Right cardiac atrium (tissue), 5 donors: ENCODE measurements around the gene LPIN3. TPM values are rescaled to one million over a fixed set of nuclear protein-coding genes. Genes with fewer than 3 reads are reported as not detected.
A peak's percentile ranks its signal among the peaks of the same experiment; 100 is the strongest.

Experiments
- ATAC-seq, 2 donors: fragments of 200-7000 bp; cut with Tn5 transposase; one replicate each; pipeline versions ENCODE4 v1.8.0 to v1.9.1; 2020; ENCODE audit warnings: moderate library complexity in 2 of 2, mild to moderate bottlenecking in 1 of 2
- DNase-seq, 3 donors: peaks; one replicate each; pipeline ENCODE4 v3.0.0-alpha.2; 2020
- H3K27ac ChIP-seq: one replicate; pipeline ENCODE4 v1.5.1; 2013; ENCODE audit warnings: mild to moderate bottlenecking, low read length, control low read depth, moderate library complexity
- H3K27me3 ChIP-seq: one replicate; pipeline ENCODE4 v1.6.1; 2013; ENCODE audit not compliant: control insufficient read depth, insufficient read depth
- H3K4me1 ChIP-seq: one replicate; pipeline ENCODE4 v1.6.1; 2013; ENCODE audit warnings: low read length; ENCODE audit not compliant: control insufficient read depth, insufficient read depth
- H3K4me3 ChIP-seq: one replicate; pipeline ENCODE4 v1.5.1; 2013; ENCODE audit warnings: low read length, control low read depth
- H3K9me3 ChIP-seq: one replicate; pipeline ENCODE4 v1.6.1; 2013; ENCODE audit warnings: low read length; ENCODE audit not compliant: control insufficient read depth
- WGBS: extraction: QIAGEN DNeasy Blood & Tissue Kit; methylation state at CpG from one replicate; pipeline ENCODE4 v1.1.7; 2013; 5-methylcytosine and 5-hydroxymethylcytosine counted together
- intact Hi-C, 4 donors: fragments of 100-400 bp; cut with DNase I; formaldehyde crosslinking; loops; one replicate each; pipeline versions ENCODE4 v1.11.0 to v1.14.0; 2022 to 2023
- polyA plus RNA-seq: library from polyadenylated mRNA; stranded (reverse); fragments of 200-250 nt; gene quantifications from one replicate; pipeline ENCODE4 v1.2.3, GENCODE V29; 2013
- total RNA-seq, 4 donors: library from RNA; stranded (reverse); fragmentation: NEBNext Ultra II Directional; extraction: Animal tissue kit (Norgen Biotek cat#: 25700); gene quantifications; one replicate each; pipeline ENCODE4 v1.2.1, GENCODE V29; 2021
- donor health status: healthy with polysubstance abuse.
- donor health status: DM: no; HTN: yes; CAD: no.
- donor health status: DM: no; HTN: no; CAD: no.
- donor health status: DM: no; HTN: yes; CAD: no; lungs with severe emphysema.
- donor health status: DM: yes; HTN: yes; CAD: no.

Gene LPIN3
- total and polyA plus RNA-seq, 5 donors = 9.3 to 18.2 (median 13.5) TPM

DNA sequence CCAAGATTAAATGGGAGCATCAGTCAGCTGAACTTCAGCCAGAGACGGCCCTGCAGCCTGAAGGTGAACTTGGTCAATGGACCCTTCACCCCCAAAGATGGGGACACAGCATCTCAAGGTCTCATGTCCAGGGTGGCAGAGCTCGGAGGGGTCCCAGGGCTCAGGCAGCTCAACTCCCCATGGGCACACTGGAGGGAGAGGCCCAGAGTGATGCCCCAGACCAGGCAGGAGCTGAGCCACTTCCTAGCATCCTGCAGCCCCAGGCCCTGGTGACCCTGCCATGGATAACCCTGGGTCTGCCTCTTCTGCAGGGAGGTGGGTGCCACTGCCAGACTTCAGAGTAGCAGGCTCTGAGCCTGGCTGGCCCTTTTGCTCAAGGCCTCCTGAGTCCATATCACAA lies 53.5 kb downstream of the LPIN3 start:
- Histone ChIP-seq H3K4me3 (no peak overlapping the region), H3K4me1 (peaks cover 14% of the 10 kb centered on the region), H3K9me3 (no peaks in the 10 kb centered on the region), H3K27me3 (no peaks in the 10 kb centered on the region), H3K27ac (no peak overlapping the region)
- WGBS = 96% methylated on average over 2 of the region's 2 CpGs
- ATAC-seq (no peak), DNase-seq (no peak)
- intact Hi-C loops = no loop called here

DNA sequence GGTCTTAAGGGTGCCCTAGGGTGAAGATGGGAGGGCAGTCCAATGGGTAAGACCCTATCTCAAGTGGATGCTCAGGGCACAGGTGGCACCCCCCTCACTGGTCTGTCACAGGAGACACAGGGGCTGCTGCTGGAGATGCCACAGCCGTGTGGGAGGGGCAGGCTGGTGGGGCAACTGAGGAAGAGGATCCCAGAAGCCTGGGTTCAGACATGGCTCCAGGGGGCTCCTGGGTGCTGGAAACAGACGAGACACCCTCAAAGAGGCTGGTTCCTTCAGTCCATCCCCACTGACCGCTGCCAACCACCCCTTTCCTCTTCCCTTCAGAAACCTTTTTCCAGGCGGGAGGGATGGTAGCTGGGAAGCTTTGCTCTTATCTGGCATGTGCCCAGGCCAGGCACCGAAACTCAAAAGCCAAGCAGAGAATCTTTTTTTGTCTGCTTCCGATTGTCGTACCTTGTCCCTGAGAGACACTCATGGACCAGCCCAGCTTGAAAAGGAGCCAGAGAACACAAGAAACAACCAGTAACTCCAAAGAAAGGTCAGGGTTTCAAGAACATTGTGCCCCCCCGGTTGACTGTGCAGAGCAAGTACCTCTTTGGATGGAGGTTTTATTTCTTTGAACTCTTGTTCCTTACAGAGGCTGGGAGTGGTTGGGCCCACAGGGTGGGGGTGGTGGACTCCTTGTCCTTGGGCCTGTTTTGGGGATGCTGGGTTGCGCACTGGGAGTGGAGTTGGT lies 54.5 kb downstream of the LPIN3 start:
- no peak for ATAC-seq

DNA sequence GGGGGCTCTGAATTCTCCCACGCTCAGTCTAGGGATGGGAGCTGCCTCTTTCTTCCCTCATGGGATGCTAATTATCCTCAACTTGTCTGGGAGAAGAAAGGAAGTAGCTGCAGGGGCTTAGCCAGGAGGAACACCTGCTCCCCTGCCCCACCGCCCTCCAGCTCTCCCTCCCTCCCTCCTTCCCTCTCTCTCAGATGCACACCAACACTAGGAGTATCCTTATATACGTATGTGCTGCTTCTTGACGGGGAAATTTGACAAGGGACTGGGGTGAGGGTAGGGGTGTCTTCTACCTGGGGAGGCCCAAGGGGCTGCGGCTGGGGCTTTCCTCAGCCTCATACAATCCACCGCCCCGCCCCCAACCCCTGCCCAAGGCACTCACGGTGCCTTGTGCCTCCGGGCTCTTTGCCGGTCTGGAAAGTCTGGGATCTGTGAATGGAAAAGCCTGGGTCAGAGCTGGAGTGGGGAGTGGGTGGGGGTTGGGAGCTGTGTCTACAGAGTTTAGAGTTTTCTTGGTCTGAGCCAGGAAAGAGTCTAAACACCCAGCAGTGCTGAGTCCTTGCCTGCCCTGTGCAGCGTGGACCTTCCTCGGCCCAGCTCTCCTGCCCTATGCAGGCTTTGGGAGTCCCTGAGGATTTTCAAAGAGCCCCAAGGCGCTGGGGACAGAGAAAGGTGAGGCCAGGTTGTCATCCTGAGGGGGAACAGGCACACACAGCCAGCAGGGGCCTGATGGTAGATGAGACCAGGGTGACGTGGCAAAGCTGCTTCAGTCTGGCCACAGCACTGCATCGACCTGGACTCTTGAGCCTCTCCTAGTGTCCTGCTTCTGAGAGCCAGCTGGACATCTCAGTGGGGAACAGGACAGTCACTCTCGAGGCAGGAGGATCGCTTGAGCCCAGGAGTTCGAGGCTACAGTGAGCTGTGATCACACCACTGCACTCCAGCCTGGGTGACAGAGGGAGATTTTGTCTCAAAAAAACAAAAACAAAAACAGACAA lies 55.3 kb downstream of the LPIN3 start:
- DNase-seq (peak; percentile 40 to 85 (median 81)), ATAC-seq (peak; percentile 28 to 33)
- H3K9me3 ChIP-seq = no peaks in the 10 kb centered on the region
- no peak overlapping the region for H3K27ac ChIP-seq
- H3K4me3 ChIP-seq = no peak overlapping the region
- intact Hi-C loops = no loop called here
- peaks cover 14% of the 10 kb centered on the region for H3K4me1 ChIP-seq
- WGBS = 55% methylated on average over 18 of the region's 18 CpGs
- H3K27me3 ChIP-seq = no peaks in the 10 kb centered on the region

More for the DNA sequence above, 54.5 kb downstream of the LPIN3 start:
- intact Hi-C loops = no loop called here
- Histone ChIP-seq H3K27ac (peak overlapping the region; percentile 42), H3K4me1 (peaks cover 14% of the 10 kb centered on the region), H3K9me3 (no peaks in the 10 kb centered on the region), H3K27me3 (no peaks in the 10 kb centered on the region), H3K4me3 (no peak overlapping the region)
- peak in 1 of 3 donors; percentile 79 for DNase-seq
- 64% methylated on average over 9 of the region's 9 CpGs for WGBS

DNA sequence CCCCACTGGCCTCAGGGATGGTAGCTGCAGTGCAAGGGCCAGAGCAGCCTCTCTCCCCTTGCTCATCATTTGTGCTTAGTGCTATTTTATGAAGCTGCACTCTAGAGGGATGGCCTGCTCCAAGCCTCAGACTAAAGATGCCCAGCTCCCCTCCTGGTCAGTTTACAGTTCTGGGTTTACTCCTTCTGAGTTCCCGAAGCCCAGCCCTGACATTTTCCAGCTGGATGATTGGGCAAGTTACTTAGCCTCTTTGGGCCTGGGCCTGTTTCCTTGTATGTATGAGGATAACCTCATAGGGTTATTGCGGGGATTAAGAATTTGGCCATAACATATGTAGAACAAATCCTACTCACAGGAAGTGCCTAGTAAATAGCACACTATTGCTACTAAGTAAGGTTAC lies 57.8 kb downstream of the LPIN3 start:
- Histone ChIP-seq H3K27me3 (no peaks in the 10 kb centered on the region), H3K4me1 (peaks cover 4% of the 10 kb centered on the region), H3K9me3 (no peaks in the 10 kb centered on the region), H3K4me3 (no peak overlapping the region), H3K27ac (no peak overlapping the region)
- ATAC-seq (peak; percentile 61 to 70), DNase-seq (peak; percentile 49 to 80 (median 75))
- 58% methylated on average over 2 of the region's 2 CpGs for WGBS
- intact Hi-C loops = no loop called here

DNA sequence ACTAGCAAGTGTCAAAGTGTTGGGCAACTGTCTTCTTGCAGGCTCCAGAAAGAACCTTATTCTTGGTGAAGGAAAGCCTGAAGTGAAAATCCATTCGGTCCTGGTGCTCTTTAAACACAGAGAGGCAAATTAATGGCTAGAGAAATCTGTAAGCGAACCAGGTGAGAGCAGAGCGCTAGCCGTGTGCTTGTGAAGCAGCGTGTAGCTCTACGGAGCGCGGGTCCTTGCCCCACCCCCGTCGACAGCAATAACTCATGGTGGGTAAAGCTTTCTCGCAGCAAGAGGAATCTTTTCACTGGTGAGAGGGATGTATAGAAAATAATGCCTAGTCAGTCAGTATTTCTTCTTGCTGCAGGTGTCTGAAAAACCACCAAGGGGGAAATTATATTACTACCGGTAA lies 63.0 kb downstream of the LPIN3 start:
- 95% methylated on average over 12 of the region's 12 CpGs for WGBS
- H3K27me3 ChIP-seq = no peaks in the 10 kb centered on the region
- intact Hi-C loops = no loop called here

DNA sequence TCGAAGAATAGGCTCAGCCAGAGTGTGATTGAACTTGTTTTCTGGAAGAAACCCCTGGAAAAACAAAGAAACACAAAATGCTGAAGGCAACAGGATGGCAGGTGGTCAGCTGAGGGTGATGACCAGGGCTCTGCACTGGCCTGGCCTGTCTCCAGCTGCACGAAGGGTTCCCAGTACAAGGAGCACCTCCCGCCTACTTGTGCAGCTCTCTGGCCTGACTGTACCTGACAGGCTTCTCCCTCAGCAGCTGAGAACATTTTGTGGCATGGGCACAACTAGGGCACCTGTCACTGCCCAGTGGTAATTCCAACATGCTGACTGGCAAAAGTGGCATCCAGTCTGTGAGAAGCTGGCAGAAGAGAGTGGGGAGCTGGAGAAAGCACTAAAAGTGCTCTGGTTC lies 64.8 kb downstream of the LPIN3 start:
- WGBS = 73% methylated on average over 3 of the region's 3 CpGs
- Histone ChIP-seq H3K4me3 (no peak overlapping the region), H3K9me3 (no peaks in the 10 kb centered on the region), H3K4me1 (no peaks in the 10 kb centered on the region), H3K27me3 (no peaks in the 10 kb centered on the region), H3K27ac (no peak overlapping the region)
- ATAC-seq = peak in 1 of 2 donors; percentile 34
- intact Hi-C loops = loop anchor here in 2 of 4 donors (5.0 kb wide), 1 partner anchor 43 kb away; no protein-coding TSS in a partner anchor
- peak in 1 of 3 donors; percentile 55 for DNase-seq

More for the DNA sequence above, 63.0 kb downstream of the LPIN3 start:
- H3K9me3 ChIP-seq = no peaks in the 10 kb centered on the region
- H3K27ac ChIP-seq = no peak overlapping the region
- H3K4me3 ChIP-seq = no peak overlapping the region
- ATAC-seq (no peak), DNase-seq (no peak)
- no peaks in the 10 kb centered on the region for H3K4me1 ChIP-seq

DNA sequence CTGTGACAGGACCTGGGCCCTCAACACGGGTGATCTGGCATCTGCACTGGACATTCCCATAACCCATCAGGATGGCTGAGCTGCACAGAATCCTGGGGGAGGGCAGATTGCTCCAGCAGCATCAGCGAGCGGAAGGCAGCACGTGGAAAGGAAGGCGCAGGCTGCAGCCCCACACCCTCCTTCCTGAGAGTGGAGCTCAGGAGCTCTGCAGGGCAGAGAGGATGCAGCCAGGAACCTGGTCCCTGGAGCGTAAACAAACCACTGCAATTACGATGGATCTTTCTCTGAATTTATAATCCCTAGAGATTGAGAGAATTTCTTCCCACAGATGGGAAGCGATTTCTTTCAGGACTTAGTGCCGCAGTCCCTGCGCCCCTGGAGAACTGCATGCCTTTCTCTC lies 65.7 kb downstream of the LPIN3 start:
- intact Hi-C loops = loop anchor here in 2 of 4 donors (5.0 kb wide), 1 partner anchor 44 kb away; no protein-coding TSS in a partner anchor
- WGBS = 61% methylated on average over 10 of the region's 10 CpGs
- Histone ChIP-seq H3K4me3 (no peak overlapping the region), H3K27ac (no peak overlapping the region), H3K4me1 (no peaks in the 10 kb centered on the region), H3K27me3 (no peaks in the 10 kb centered on the region), H3K9me3 (no peaks in the 10 kb centered on the region)
- DNase-seq = no peak
- ATAC-seq = peak in 1 of 2 donors; percentile 29

DNA sequence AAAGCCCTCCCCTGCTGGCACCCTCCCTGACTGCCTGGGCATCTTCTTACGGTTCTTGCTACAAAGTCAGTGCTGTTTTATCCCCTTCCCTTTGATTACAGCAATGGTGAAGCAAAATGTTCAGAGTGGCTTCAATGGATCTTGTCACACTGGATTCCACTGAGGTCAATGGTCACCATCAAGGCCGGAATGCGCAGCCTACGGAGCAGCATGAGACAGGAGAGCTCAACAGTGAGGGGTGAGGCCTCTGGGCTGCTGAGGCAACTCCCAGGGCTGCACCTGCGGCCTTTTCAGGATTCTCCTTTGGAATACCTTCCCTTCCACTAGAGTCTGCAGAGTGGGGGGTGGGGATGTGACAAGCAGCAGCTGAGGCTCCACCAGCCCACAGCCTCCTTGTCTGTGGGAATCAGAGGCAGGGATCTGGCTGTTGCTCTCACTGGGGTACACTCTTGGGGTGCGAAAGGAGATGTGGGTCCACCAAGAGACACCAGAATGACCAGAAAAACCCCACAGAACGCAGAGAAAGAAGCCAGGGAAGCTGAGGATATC lies 66.3 kb downstream of the LPIN3 start:
- H3K27ac ChIP-seq = no peak overlapping the region
- peaks cover 2% of the 10 kb centered on the region for H3K4me1 ChIP-seq
- H3K9me3 ChIP-seq = no peaks in the 10 kb centered on the region
- intact Hi-C loops = loop anchor here in 2 of 4 donors (5.0 kb wide), 1 partner anchor 45 kb away; no protein-coding TSS in a partner anchor
- WGBS = 87% methylated on average over 7 of the region's 7 CpGs
- DNase-seq (no peak), ATAC-seq (no peak)
- H3K27me3 ChIP-seq = no peaks in the 10 kb centered on the region
- no peak overlapping the region for H3K4me3 ChIP-seq

DNA sequence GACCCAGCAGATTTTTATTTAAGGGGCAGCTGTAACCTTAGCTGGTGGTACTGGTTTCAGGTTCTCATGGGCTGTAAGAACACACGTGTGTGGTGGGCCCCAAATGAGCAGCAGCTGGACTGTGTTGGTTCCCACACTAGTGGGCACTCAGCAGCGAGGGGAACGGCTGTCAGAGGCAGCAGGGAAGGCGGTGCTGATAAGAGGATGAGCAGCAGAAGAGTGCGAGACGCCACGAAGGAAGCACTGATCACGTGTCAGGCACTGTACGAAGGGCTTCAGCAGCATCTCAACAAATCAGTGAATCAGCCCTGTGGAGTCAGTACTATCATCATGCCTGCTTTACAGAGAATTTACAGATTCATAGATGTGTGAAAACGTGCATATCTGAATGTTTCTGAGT lies 67.0 kb downstream of the LPIN3 start:
- no peak overlapping the region for H3K27ac ChIP-seq
- ATAC-seq (no peak), DNase-seq (no peak)
- H3K27me3 ChIP-seq = no peaks in the 10 kb centered on the region
- intact Hi-C loops = loop anchor here in 2 of 4 donors (5.0 kb wide), 1 partner anchor 45 kb away; no protein-coding TSS in a partner anchor
- H3K9me3 ChIP-seq = no peaks in the 10 kb centered on the region
- H3K4me1 ChIP-seq = peaks cover 2% of the 10 kb centered on the region
- 62% methylated on average over 10 of the region's 10 CpGs for WGBS
- H3K4me3 ChIP-seq = no peak overlapping the region

DNA sequence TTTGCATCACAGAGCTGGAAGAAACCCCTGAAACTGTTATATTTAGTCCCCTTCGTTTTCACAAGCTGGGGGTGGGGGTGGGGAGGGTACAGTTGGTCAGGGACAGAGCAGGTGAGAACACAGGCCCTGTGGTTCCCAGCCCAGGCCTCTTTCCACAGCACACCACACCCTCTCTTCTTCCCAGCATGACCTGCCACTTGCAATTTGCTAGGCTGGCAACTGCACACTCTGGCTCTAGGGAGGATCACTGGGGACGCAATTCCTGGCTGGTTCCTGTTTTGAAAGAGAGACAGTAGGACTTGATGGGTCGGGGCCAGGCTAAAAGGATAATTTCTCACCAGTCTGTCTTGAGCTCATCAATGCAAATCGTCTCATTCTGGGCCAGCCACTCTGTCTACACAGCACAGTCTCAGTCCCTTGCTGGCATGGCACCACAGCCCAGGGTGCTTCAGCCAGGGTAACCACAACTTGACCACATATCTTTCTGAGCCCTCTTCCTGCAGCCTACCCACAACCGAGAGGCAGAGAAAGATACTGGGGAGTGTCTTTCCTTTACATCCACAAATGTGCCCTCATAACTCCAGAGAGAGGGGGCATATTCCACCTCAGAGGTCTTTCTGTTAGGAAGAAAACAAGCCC lies 67.7 kb downstream of the LPIN3 start:
- peaks cover 2% of the 10 kb centered on the region for H3K4me1 ChIP-seq
- no peaks in the 10 kb centered on the region for H3K9me3 ChIP-seq
- H3K4me3 ChIP-seq = no peak overlapping the region
- ATAC-seq (no peak), DNase-seq (no peak)
- no peak overlapping the region for H3K27ac ChIP-seq
- H3K27me3 ChIP-seq = no peaks in the 10 kb centered on the region
- intact Hi-C loops = loop anchor here in 2 of 4 donors (5.0 kb wide), 1 partner anchor 46 kb away; no protein-coding TSS in a partner anchor
- 53% methylated on average over 5 of the region's 5 CpGs for WGBS
